Left lung (tissue), 10 donors: ENCODE results near the gene SLC10A7. TPM values are rescaled to one million over a fixed set of nuclear protein-coding genes. Genes with fewer than 3 reads are reported as not detected.

Experiments
- ATAC-seq: fragments of 200-7000 bp; cut with Tn5 transposase; one replicate; pipeline ENCODE4 v1.9.1; 2020; ENCODE audit warnings: moderate library complexity
- DNase-seq, 4 donors: peaks; one replicate each; pipeline ENCODE4 v3.0.0-alpha.2; 2013 to 2020
- H3K27ac ChIP-seq, 2 donors: fragments of 200-600 bp; sonication (generic) in 1 of 2; one replicate each; pipeline versions ENCODE4 v1.5.0 to v1.8.0; 2020 to 2021
- H3K27me3 ChIP-seq, 2 donors: fragments of 200-600 bp; sonication (generic) in 1 of 2; one replicate each; pipeline versions ENCODE4 v1.5.0 to v1.8.0; 2020 to 2021
- H3K36me3 ChIP-seq, 2 donors: fragments of 200-600 bp; sonication (generic) in 1 of 2; one replicate each; pipeline versions ENCODE4 v1.5.0 to v1.8.0; 2020 to 2021
- H3K4me1 ChIP-seq, 2 donors: fragments of 200-600 bp; one replicate each; pipeline ENCODE4 v1.8.0; 2021
- H3K4me3 ChIP-seq, 2 donors: fragments of 200-600 bp; sonication (generic) in 1 of 2; one replicate each; pipeline versions ENCODE4 v1.5.0 to v1.8.0; 2020 to 2021; ENCODE audit warnings: mild to moderate bottlenecking in 1 of 2
- H3K9me3 ChIP-seq, 2 donors: fragments of 200-600 bp; sonication (generic) in 1 of 2; one replicate each; pipeline versions ENCODE4 v1.5.0 to v1.8.0; 2020 to 2021
- intact Hi-C, 2 donors: fragments of 100-400 bp; cut with DNase I; formaldehyde crosslinking; loops; one replicate each; pipeline versions ENCODE4 v1.11.2 to v1.14.2; 2022
- polyA plus RNA-seq, 6 donors: library from polyadenylated mRNA; unstranded; fragments of 120-200 nt; gene quantifications; one replicate each; pipeline ENCODE4 v1.2.1, GENCODE V29; 2013; ENCODE audit not compliant: insufficient read length in 6 of 6
- total RNA-seq, 2 donors: library from RNA; stranded (reverse); fragmentation: NEBNext Ultra II Directional; extraction: Animal tissue kit (Norgen Biotek cat#: 25700); gene quantifications; one replicate each; pipeline ENCODE4 v1.2.1, GENCODE V29; 2021
- TF ChIP-seq, protein P1 (sequence below), 2 donors: fragments of 200-600 bp; sonication (generic) in 1 of 2; IDR thresholded peaks; one replicate each; pipeline versions ENCODE4 v1.5.0 to v1.8.0; 2021; ENCODE audit warnings: antibody characterized with exemption in 2 of 2
- donor health status: DM: no; HTN: yes; CAD: no.
- donor health status: DM: no; HTN: no; CAD: no.

The SLC10A7 gene
- total and polyA plus RNA-seq, 8 donors, result 16.3 to 22.0 (median 18.1) TPM

DNA sequence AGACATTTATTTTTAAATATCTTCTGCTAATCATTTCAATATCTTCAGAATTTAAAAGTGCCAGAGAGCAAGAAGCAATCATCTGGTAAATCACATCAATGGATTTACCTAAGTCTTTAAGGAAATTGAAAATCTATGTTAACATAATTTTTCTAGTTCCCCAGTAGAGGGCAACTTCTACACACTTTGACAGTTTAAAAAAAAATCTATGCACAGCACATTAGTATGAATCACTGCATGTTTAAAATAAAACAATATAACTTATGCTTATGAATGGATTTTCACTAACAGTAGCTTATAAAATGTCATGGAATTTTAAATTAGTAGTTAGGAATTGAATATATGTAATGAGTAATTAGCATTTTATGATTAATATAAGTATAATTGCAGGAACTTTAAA is 180.9 kb downstream of the SLC10A7 start:
- DNase-seq, result no peak
- Histone ChIP-seq H3K9me3 (no peaks in the 10 kb centered on the region), H3K4me3 (no peak overlapping the region), H3K4me1 (peaks cover 5 to 13% of the 10 kb centered on the region in 2 donors), H3K27me3 (no peaks in the 10 kb centered on the region), H3K36me3 (no peaks in the 10 kb centered on the region), H3K27ac (no peak overlapping the region)
- ATAC-seq, result no peak
- TF ChIP-seq, protein P1, sequence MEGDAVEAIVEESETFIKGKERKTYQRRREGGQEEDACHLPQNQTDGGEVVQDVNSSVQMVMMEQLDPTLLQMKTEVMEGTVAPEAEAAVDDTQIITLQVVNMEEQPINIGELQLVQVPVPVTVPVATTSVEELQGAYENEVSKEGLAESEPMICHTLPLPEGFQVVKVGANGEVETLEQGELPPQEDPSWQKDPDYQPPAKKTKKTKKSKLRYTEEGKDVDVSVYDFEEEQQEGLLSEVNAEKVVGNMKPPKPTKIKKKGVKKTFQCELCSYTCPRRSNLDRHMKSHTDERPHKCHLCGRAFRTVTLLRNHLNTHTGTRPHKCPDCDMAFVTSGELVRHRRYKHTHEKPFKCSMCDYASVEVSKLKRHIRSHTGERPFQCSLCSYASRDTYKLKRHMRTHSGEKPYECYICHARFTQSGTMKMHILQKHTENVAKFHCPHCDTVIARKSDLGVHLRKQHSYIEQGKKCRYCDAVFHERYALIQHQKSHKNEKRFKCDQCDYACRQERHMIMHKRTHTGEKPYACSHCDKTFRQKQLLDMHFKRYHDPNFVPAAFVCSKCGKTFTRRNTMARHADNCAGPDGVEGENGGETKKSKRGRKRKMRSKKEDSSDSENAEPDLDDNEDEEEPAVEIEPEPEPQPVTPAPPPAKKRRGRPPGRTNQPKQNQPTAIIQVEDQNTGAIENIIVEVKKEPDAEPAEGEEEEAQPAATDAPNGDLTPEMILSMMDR (IDR thresholded peaks at IDR 0.05), result peak in 1 of 2 donors; percentile 30
- intact Hi-C loops, result loop anchor here in 1 of 2 donors (5.0 kb wide), 1 partner anchor 577 kb away; no protein-coding TSS in a partner anchor

DNA sequence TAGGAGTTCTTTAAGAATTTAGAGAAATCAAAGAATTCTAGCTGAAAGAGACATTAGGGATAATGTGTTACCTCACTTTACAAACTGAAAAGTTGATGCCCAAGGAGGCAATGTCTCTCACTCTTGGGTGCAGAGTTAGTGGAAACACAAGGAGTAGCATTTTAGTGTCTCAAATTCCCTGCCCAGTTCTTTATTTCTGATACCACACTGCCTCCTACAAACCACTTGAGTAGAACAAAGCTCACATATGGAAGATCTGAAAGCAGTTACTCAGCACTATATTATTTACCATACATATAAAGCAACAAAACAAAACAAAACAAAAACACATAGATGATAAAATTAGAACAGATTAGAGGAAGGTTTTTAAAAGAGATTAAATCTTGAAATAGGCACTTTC is 183.2 kb downstream of the SLC10A7 start:
- DNase-seq (no peak), ATAC-seq (no peak)
- TF ChIP-seq, protein P1 (IDR thresholded peaks at IDR 0.05), result no peak
- Histone ChIP-seq H3K27ac (no peak overlapping the region), H3K4me1 (peaks cover 11 to 23% of the 10 kb centered on the region in 2 donors), H3K36me3 (no peaks in the 10 kb centered on the region), H3K9me3 (no peaks in the 10 kb centered on the region), H3K27me3 (no peaks in the 10 kb centered on the region), H3K4me3 (no peak overlapping the region)
- intact Hi-C loops, result loop anchor here in 1 of 2 donors (10.0 kb wide), 1 partner anchor 244 kb away; no protein-coding TSS in a partner anchor

DNA sequence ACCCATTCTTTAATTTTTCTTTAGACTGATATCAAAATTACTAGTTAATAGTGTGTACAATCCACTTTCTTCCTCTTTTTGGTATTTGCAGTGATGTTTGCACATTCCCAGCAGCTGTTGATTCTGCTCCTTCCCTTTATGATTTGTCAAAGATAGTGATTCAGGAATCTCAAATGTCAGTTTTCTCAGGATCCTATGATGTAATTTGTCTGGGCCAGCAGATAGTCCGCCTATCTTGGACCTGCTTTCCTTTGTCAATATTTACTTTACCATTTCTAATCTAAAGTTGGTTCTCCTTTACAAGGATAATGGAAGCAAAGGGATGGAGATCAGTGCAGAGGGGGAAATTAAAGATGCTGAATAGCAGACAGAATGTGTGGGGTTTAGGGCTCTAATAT is 185.3 kb downstream of the SLC10A7 start:
- DNase-seq (no peak), ATAC-seq (peak; percentile 12)
- TF ChIP-seq, protein P1 (IDR thresholded peaks at IDR 0.05), result no peak

DNA sequence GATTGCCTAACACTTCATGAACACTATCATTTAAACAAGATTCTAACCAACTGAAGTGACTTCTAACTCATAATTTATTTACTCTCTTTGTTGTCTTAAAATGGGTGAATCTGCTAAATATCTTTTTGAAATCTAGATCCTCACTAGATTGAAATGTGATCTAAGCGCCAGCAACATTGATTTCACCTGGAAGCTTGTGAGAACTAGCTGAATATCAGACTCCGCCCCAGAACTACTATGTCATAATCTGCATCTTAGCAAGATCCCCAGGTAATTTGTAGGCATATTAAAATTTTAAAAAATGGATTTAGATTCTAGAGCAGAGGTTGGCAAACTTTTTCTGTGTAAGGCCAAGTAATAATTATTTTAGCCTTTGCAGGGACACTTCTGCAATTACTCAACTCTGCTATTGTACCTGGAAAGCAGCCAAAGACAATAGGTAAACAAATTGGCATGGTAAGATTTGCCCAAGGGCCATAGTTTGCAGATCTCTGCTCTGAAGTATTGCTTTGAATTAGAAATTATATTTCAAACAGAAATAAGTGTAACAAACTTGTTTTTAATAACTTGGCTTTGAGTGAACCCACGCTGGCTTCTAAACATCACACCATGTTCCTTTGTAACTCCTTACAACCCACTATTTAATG is 185.9 kb downstream of the SLC10A7 start:
- H3K4me3 ChIP-seq, result no peak overlapping the region
- TF ChIP-seq, protein P1 (IDR thresholded peaks at IDR 0.05), result no peak
- no peak overlapping the region for H3K27ac ChIP-seq
- peak; percentile 39 for ATAC-seq
- no peaks in the 10 kb centered on the region for H3K27me3 ChIP-seq
- H3K4me1 ChIP-seq, result peaks cover 11 to 24% of the 10 kb centered on the region in 2 donors
- no peaks in the 10 kb centered on the region for H3K9me3 ChIP-seq
- no peaks in the 10 kb centered on the region for H3K36me3 ChIP-seq
- intact Hi-C loops, result loop anchor here in 1 of 2 donors (10.0 kb wide), 1 partner anchor 241 kb away; no protein-coding TSS in a partner anchor
- no peak for DNase-seq

More for the DNA sequence above, 185.3 kb downstream of the SLC10A7 start:
- Histone ChIP-seq H3K9me3 (no peaks in the 10 kb centered on the region), H3K36me3 (no peaks in the 10 kb centered on the region), H3K4me3 (no peak overlapping the region), H3K27ac (no peak overlapping the region), H3K27me3 (no peaks in the 10 kb centered on the region), H3K4me1 (peaks cover 11 to 24% of the 10 kb centered on the region in 2 donors)
- intact Hi-C loops, result loop anchor here in 1 of 2 donors (10.0 kb wide), 1 partner anchor 242 kb away; no protein-coding TSS in a partner anchor

DNA sequence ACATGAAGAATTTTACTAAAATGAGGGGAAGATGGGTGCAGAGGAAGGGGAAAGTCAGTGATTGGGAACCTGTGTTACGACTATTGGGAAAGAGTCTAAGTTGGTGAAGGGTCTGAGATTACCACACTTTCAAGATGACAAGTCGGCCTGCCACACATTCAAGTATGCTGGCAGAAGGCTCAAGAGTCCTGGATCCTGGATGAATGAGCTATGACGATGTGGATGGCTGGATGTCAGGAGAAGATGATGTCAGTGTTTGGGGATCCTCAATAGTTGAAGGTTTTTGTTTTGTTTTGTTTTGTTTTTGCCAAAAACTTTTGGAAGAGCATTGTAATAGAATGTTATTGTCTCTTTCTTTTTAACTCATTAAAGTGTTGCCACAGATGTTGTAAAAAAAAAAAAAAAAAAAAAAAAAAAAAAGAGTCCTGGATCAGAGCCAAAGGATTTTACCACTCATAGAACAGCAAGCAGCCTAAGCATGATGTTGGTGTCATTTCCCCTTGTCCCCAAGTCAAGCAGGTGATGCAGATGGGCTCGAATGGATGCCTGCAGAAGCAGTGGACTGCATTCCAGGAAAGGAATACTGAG is 186.8 kb downstream of the SLC10A7 start:
- no peak for ATAC-seq
- Histone ChIP-seq H3K4me3 (no peak overlapping the region), H3K27ac (no peak overlapping the region), H3K27me3 (no peaks in the 10 kb centered on the region), H3K4me1 (peaks cover 11 to 26% of the 10 kb centered on the region in 2 donors), H3K36me3 (no peaks in the 10 kb centered on the region), H3K9me3 (no peaks in the 10 kb centered on the region)
- DNase-seq, result no peak
- intact Hi-C loops, result loop anchor here in 1 of 2 donors (10.0 kb wide), 1 partner anchor 240 kb away; no protein-coding TSS in a partner anchor
- TF ChIP-seq, protein P1 (IDR thresholded peaks at IDR 0.05), result no peak
